ENCODE data around the gene WT1.

DNA sequence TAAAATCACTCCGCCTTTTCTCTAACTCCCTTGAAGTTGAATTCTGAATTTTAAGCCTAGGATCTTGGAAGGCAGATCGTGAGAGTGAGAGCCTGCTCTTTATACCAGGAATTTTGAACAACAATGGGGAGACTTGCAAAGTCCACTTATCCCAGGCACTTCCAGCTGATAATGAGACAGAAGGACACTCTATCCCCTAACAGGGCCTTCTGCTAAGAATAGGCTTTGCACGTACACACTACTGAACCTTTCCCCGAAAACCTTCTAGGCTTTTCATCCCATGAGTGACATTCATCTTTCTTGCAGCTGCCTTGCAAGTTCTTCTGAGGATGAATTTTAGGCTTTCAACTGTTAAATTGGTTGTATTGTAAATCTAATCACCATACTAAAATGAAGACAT, 44.0 kb upstream of the WT1 start:
- TF ChIP-seq JUND (IDR thresholded peaks at IDR 0.05; ENCODE audit: low read length) = no peak
- TF ChIP-seq, protein P1, sequence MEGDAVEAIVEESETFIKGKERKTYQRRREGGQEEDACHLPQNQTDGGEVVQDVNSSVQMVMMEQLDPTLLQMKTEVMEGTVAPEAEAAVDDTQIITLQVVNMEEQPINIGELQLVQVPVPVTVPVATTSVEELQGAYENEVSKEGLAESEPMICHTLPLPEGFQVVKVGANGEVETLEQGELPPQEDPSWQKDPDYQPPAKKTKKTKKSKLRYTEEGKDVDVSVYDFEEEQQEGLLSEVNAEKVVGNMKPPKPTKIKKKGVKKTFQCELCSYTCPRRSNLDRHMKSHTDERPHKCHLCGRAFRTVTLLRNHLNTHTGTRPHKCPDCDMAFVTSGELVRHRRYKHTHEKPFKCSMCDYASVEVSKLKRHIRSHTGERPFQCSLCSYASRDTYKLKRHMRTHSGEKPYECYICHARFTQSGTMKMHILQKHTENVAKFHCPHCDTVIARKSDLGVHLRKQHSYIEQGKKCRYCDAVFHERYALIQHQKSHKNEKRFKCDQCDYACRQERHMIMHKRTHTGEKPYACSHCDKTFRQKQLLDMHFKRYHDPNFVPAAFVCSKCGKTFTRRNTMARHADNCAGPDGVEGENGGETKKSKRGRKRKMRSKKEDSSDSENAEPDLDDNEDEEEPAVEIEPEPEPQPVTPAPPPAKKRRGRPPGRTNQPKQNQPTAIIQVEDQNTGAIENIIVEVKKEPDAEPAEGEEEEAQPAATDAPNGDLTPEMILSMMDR (IDR thresholded peaks at IDR 0.05; ENCODE audit: control extremely low read depth in 1 of 3, insufficient read depth in 1 of 3, low read depth in 1 of 3, low read length in 3 of 3) = no peak

Measured in H1 (cell line).